Renal cortex interstitium (tissue), 11 donors: ENCODE results near the gene CDC42BPA. TPM values are rescaled to one million over a fixed set of nuclear protein-coding genes. Genes with fewer than 3 reads are reported as not detected.

ENCODE experiments used
- DNase-seq, 11 donors: peaks; one replicate each; pipeline ENCODE4 v3.0.0-alpha.2; 2013; ENCODE audit warnings: low read depth in 9 of 11, low spot score in 4 of 11; ENCODE audit errors: extremely low read depth in 1 of 11
- polyA plus RNA-seq, 3 donors: library from polyadenylated mRNA; unstranded; fragments of 120-200 nt; gene quantifications; one replicate each; pipeline ENCODE4 v1.2.1, GENCODE V29; 2013; ENCODE audit not compliant: insufficient read length in 3 of 3

CDC42BPA gene
- polyA plus RNA-seq, 3 donors: 38.6 to 41.9 (median 40.5) TPM

- no peak for DNase-seq
Measured at GRCh38 chr1:226950316-226950715, 368.0 kb downstream of the CDC42BPA start.

DNA sequence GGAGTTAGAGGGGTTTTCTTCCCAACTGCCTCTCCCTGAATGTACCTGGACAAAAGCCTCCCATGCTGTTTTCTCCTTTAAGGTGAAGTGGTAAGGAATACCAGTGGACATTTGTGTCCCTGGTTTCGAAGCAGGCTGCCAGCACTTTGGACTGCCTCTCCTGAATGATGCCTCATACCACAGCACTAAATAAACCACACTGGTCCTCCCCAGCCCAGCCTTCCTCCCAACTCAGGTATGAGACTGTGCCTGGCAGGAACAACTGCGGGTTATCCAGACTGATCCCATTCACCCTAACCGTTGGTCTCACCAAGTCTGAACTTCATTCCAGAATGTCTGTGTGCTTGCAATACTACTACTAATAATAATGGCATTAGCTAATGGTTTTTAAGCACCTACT lies 368.9 kb downstream of the CDC42BPA start:
- no peak for DNase-seq

DNA sequence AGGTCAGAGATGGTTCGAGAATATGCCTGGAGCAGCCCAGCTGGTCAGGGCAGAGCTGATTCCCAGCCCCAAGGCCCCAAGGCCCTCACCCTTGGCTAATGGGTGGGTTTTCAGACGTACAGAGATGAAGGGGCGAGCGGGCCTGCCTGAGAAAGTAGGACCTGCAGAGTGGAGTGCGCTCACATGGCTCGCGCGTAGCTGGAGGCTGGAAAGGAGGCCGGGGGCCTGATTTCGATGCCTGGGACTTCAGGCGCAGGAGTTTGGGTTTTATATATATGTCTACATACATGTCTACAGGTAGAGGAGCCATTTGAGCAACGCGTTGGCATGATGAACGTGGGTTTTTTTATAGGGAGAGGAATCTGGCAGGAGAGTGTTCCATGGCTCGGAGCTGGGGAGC lies 369.3 kb downstream of the CDC42BPA start:
- no peak for DNase-seq

- no peak for DNase-seq
Measured at GRCh38 chr1:226948480-226948879, 369.8 kb downstream of the CDC42BPA start.

- no peak for DNase-seq
Measured at GRCh38 chr1:226948051-226948450, 370.2 kb downstream of the CDC42BPA start.

DNA sequence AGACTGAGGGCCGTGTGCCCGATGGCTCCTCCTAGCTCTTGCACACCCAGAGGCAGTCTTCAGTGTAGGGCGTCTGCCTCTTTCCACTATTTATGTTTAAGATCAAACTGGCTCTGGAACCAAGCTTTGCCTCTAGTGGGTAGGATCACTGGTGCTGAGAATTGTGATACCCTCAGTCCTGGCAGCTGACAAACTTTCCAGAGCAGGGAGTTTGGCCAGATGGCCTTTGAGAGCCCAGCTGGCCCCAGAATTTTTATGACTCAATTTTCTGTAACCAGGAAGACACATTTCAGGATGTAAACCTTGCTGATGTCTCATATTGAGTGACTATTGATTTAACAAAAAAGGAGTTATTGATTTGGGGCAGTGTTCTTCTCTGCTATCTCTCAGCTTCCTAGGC lies 371.5 kb downstream of the CDC42BPA start:
- DNase-seq: no peak

GRCh38 chr1:226946285-226946684 lies 372.0 kb downstream of the CDC42BPA start:
- no peak for DNase-seq

- DNase-seq: no peak
Measured at GRCh38 chr1:226945858-226946245, 372.4 kb downstream of the CDC42BPA start.

DNA sequence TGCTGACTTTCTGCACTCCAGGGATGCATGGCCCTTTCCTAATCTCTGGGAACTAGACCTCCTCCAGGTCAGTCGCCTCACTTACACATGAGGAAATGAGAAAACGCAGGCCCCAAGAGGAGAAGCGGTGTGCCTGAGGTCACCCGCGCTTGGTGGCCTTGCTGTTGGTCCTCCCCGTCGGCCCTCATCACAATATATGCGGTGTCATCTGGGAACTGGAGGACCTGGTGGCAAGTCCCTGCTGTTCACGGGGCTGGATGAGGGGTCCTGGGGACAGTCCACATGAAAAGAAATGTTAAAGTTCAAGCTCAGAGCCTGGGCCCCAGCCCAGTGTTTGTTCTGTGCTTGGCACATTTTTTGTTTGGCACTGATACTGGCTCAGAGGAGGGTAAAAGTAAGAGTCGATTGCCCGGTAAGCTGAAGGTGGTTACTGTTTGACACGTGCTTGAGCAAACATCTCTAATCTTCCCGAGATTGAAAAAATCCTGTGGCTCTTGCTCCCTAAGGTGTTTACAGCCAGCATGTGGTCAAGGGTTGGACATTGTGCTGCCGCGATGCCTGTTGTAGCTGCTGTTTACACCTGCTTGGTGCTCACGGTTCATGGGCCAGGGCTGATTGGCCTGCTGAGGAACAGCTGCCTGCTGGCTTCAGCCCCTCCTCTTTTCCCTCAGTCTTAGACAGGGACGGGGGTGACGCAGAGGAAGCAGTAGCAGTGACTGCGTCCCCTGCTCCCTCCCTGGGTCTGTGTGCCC lies 373.0 kb downstream of the CDC42BPA start:
- peak in 3 of 11 donors; percentile 15 to 37 (median 30) for DNase-seq

GRCh38 chr1:226943927-226944326 lies 374.4 kb downstream of the CDC42BPA start:
- no peak for DNase-seq

- no peak for DNase-seq
Measured at GRCh38 chr1:226943156-226943555, 375.1 kb downstream of the CDC42BPA start.

- no peak for DNase-seq
Measured at GRCh38 chr1:226942392-226942791, 375.9 kb downstream of the CDC42BPA start.

DNA sequence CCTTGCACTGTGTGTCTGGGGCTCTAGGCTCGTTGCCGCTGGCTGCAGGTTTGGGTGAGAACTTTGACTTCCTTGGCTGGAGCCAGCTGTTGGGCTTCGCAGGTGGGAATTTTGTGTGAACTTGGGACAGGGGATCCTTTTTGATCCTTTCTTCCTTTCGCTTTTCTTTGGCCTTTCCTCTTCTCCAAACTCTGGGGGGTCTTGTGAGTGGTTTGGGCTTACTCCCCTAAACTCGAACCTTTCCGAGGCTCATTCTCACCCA lies 377.6 kb downstream of the CDC42BPA start:
- DNase-seq: no peak

DNA sequence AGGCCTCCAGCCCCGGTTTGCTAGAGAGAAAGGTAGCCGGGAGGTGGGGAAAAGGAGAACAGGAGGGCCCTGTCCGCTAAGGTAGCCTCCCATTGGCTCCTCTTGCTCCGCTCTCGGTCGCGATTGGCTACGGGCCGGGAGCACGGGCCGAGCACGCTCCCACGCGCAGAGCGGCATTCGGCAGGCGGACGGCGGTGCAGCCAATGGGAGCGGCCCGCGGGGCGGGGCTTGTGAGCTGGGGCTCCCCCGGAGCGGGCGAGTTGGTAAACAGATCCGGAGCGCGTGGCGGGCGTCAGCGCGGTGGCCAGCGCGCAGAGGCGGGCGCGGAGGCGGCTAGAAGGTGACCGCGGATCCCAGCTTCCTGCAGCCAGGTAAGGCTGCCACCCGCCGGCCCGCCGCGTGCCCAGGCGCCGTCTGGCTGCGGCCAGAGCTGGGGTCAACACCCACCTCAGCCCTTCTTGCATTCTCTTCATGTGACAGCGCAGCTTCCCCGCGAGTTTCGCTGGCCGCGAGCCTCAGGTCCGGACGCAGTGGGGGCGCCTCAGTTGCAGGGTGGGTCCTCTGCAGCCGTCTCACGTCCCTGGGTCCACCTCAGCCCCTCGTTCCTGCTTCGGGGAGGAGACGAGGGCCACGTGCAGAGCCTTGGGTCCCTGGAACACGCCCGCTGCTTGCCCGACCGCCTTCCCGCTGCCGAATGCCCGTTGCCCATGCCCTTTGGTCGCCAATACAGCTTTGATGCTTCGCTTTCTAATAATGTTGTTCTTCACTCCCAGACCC lies 378.1 kb downstream of the CDC42BPA start, which contains the start of gene COQ8A:
COQ8A (plus strand) TSS at position 266 of the 777 bp plus-strand sequence. CDS start 21,092 bp downstream, outside the sequence.
- DNase-seq: peak; percentile 96 to 99 (median 98)

Other genes starting within 250 kb of the CDC42BPA start
- gene ZNF678, start 245.1 kb upstream of the CDC42BPA start, polyA plus RNA-seq: 10 to 100 TPM; 13.1 to 16.0 (median 15.3) TPM